HL-60/S4 (cell line): ENCODE data around the gene HMBS.

Experiments used
- in situ Hi-C: fragments of 300-500 bp; cut with MboI; formaldehyde crosslinking; loops from 2 replicates; pipeline ENCODE4 v1.14.3; 2022; ENCODE audit warnings: low sequenced_read_pairs

Gene HMBS

GRCh38 chr11:119067371-119068222 is 17.1 kb upstream of the HMBS start, which contains the start of gene VPS11:
VPS11 (plus strand) TSS chr11:119067818; CDS start chr11:119067824, 6 bp downstream.
- in situ Hi-C loops, result no loop called here

- in situ Hi-C loops, result no loop called here
These were observed 6.8 kb upstream of the HMBS start for GRCh38 chr11:119077839-119078238.

- in situ Hi-C loops, result no loop called here
These were observed 5.8 kb upstream of the HMBS start for GRCh38 chr11:119078675-119079420.

- in situ Hi-C loops, result no loop called here
These were observed 2.9 kb upstream of the HMBS start for GRCh38 chr11:119081682-119082260.

- in situ Hi-C loops, result no loop called here
These were observed 761 bp downstream of the HMBS start for GRCh38 chr11:119085437-119085847.

- in situ Hi-C loops, result no loop called here
These were observed 2.4 kb downstream of the HMBS start for GRCh38 chr11:119087123-119087522.

GRCh38 chr11:119087747-119088241 is 3.1 kb downstream of the HMBS start:
- in situ Hi-C loops, result no loop called here

GRCh38 chr11:119088406-119088805 is 3.7 kb downstream of the HMBS start:
- in situ Hi-C loops, result no loop called here

GRCh38 chr11:119089319-119089718 is 4.6 kb downstream of the HMBS start:
- in situ Hi-C loops, result no loop called here

- in situ Hi-C loops, result no loop called here
These were observed 6.5 kb downstream of the HMBS start for GRCh38 chr11:119091178-119091577.

GRCh38 chr11:119091966-119092879 is 7.5 kb downstream of the HMBS start:
- in situ Hi-C loops, result no loop called here

- in situ Hi-C loops, result no loop called here
These were observed 8.5 kb downstream of the HMBS start for GRCh38 chr11:119092880-119093842.

GRCh38 chr11:119093942-119094815 is 9.5 kb downstream of the HMBS start:
- in situ Hi-C loops, result no loop called here

GRCh38 chr11:119094816-119095065 is 10.1 kb downstream of the HMBS start:
- in situ Hi-C loops, result no loop called here

- in situ Hi-C loops, result no loop called here
These were observed 10.6 kb downstream of the HMBS start for GRCh38 chr11:119095066-119095880.

- in situ Hi-C loops, result no loop called here
These were observed 15.0 kb downstream of the HMBS start for GRCh38 chr11:119099711-119100110.

- in situ Hi-C loops, result no loop called here
These were observed 15.7 kb downstream of the HMBS start for GRCh38 chr11:119100246-119100970.
